Fibroblast of villous mesenchyme (primary cell): ENCODE measurements around the gene KRTAP19-3. TPM values are rescaled to one million over a fixed set of nuclear protein-coding genes. Genes with fewer than 3 reads are reported as not detected.
"Not testable (repeated sequence)": the region's sequence is repeated elsewhere in the genome, so short reads cannot be mapped to it uniquely, and the experiment has no call there.

Experiments
- DNase-seq: peaks from one replicate; pipeline ENCODE4 v3.0.0-alpha.2; 2010; ENCODE audit warnings: low read depth
- H3K4me3 ChIP-seq: 2 replicates; pipeline ENCODE4 v1.5.1; 2011; ENCODE audit warnings: low read depth, mild to moderate bottlenecking, low read length
- total RNA-seq: library from RNA; depleted of rRNA; stranded (reverse); fragments of >200 nt; gene quantifications from 2 replicates; pipeline ENCODE4 v1.2.3, GENCODE V29; 2012
- TF ChIP-seq, protein P1 (sequence below): IDR thresholded peaks from 2 replicates; pipeline ENCODE4 v1.5.1; 2012; ENCODE audit warnings: low read depth, mild to moderate bottlenecking, low read length; ENCODE audit not compliant: insufficient read depth

The KRTAP19-3 gene
- not detected in 2 replicates for total RNA-seq

DNA sequence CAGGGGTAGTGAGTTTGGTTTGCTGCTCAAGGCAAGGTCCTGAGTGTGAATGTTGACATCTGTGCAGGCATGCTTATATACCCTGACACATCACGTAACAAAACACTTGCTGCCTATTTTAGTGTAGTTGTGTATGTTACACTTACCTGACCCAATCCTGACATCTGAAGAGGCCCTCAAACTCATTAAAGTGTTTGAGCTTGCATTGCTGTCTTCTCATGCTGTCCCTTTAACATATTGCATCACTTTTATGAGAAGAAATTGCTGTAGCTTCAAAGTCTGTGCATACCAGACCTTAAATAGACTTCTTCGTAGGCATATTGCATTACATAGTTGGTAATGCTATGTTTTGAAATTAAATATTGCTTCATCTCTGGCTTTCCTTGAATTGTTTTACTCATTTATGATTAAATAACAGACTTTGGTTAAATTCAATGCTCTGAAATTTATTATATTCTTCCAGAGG is at the start of gene KRTAP19-3:
Gene KRTAP19-3 (minus strand): TSS at position 51 of the 466 bp plus-strand sequence. CDS start 56 bp downstream, outside the sequence.
- no peak within 1 kb of the TSS for H3K4me3 ChIP-seq
- TF ChIP-seq, protein P1, sequence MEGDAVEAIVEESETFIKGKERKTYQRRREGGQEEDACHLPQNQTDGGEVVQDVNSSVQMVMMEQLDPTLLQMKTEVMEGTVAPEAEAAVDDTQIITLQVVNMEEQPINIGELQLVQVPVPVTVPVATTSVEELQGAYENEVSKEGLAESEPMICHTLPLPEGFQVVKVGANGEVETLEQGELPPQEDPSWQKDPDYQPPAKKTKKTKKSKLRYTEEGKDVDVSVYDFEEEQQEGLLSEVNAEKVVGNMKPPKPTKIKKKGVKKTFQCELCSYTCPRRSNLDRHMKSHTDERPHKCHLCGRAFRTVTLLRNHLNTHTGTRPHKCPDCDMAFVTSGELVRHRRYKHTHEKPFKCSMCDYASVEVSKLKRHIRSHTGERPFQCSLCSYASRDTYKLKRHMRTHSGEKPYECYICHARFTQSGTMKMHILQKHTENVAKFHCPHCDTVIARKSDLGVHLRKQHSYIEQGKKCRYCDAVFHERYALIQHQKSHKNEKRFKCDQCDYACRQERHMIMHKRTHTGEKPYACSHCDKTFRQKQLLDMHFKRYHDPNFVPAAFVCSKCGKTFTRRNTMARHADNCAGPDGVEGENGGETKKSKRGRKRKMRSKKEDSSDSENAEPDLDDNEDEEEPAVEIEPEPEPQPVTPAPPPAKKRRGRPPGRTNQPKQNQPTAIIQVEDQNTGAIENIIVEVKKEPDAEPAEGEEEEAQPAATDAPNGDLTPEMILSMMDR = no peak
- DNase-seq = no peak

DNA sequence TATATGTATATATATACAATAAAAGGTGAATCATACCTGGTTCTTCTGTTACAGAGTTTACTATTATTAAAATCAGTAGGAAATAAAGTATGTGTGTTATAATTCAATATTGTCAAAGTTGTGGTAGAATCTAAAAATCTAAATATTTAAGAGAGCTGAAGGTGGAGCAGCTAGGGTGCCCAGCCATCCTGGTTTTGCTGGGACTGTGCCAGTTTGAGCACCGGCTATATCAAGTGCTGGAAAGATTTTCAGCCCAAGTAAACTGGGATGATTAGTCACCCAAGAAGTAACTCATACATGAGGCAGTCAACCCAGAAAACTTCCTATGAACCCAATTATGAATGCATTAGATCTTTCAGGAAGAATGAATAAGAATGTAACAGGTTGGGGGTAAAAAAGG is 27.1 kb upstream of the KRTAP19-3 start:
- DNase-seq = no peak
- H3K4me3 ChIP-seq = no peak overlapping the region
- TF ChIP-seq, protein P1 = no peak

DNA sequence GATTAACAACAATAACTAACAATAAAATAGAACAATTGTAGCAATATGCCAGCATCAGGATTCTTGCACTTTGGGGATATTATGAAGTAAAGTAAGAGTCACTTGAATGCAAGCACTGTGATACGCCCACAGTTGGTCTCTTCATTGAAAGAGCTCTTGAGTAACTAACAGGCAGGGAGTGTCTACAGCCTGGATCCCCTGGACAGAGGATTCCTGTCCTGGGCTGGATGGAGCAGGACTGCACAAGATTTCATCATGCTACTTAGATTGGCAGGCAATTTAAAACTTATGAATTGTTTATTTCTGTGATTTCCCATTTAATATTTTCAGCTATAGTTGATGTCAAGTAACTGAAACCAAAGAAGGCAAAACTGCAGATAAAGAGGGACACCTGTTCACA is 23.9 kb upstream of the KRTAP19-3 start:
- no peak for DNase-seq
- TF ChIP-seq, protein P1 = no peak
- H3K4me3 ChIP-seq = no peak overlapping the region

DNA sequence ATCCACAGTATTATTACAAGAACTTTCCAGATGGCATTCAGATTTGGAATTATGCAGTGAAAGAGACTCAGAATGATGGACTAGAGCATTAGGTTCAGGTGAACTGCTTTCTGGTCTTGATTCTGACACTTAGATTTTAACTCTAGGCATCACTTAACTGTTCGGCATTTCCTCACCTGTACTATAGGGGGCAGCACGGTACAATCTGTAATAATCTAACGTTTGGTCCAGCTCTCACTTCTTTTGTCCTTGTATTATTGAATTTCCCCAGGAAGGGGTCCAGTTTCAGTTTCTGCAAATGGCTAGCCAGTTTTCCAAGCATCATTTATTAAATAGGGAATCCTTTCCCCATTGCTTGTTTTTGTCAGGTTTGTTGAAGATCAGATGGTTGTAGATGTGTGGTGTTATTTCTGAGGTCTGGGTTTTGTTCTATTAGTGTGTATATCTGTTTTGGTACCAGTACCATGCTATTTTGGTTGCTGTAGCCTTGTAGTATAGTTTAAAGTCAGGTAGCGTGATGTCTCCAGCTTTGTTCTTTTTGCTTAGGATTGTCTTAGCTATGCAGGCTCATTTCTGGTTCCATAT is 13.9 kb upstream of the KRTAP19-3 start:
- not testable (repeated sequence) for H3K4me3 ChIP-seq, DNase-seq

DNA sequence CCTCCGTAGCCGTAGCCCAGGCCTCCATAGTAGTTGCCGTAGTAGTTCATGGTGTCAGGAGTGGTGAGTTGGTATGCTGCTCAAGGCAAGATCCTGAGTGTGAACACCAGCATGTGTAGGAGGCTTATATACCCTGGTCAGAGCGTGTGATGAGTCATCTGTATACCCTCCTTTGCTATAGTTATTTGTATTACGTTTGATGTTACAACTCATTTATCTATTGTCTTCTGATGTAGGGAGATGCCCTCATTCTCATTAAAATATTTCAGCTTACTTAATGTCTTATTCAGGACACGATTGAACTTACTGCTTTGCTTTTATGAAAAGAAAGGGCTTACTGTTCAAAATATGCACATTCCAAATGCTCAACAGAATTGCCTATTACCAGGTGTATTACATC is 10.2 kb upstream of the KRTAP19-3 start, which contains the start of gene KRTAP19-5:
Gene KRTAP19-5 (minus strand): TSS at position 101 of the 400 bp plus-strand sequence. CDS start 51 bp downstream, at position 50.
- no peak within 1 kb of the TSS for H3K4me3 ChIP-seq
- TF ChIP-seq, protein P1 = no peak
- DNase-seq = no peak

DNA sequence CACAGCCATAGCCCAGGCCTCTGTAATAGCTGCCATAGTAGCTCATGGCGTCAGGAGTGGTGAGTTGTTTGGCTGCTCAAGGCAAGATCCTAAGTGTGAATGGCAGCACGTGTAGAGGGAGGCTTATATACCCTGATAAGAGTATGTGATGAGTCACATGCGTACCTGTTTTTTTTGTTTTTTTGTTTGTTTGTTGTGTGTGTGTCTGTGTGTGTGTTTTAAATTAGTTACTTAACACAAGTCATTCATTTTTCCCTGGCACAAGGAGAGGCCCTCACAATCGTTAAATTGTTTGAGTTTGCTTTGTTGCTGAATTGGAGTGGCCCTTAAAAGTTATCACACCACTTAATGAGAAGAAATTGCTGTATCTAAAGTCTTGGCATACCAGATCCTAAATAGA is 5.3 kb upstream of the KRTAP19-3 start, which contains the start of gene KRTAP19-4:
Gene KRTAP19-4 (minus strand): TSS at position 101 of the 400 bp plus-strand sequence. CDS start 55 bp downstream, at position 46.
- TF ChIP-seq, protein P1 = no peak
- no peak for DNase-seq
- H3K4me3 ChIP-seq = no peak within 1 kb of the TSS

DNA sequence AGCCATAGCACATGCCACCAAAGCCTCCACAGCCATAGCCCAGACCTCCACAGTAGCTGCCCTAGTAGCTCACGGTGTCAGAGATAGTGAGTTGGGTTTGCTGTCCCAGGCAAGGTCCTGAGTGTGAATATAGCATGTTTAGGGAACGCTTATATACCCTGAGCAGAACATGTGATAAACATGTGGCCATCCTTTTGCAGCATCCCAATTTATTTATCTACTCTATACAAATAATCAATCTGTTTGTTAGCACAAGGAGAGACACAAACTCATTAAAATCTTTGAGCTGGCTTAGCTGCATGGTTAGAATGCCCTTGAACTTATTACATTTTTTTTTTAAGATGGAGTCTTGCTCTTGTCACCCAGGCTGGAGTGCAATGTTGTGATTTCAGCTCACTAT is 4.5 kb downstream of the KRTAP19-3 start, which contains the start of gene KRTAP19-2:
Gene KRTAP19-2 (minus strand): TSS at position 101 of the 400 bp plus-strand sequence. CDS start 88 bp downstream, at position 13.
- no peak for DNase-seq
- no peak within 1 kb of the TSS for H3K4me3 ChIP-seq
- TF ChIP-seq, protein P1 = no peak
